ENCODE measurements around the gene RREB1. TPM values are rescaled to one million over a fixed set of nuclear protein-coding genes. Genes with fewer than 3 reads are reported as not detected.

The RREB1 gene
- polyA plus RNA-seq, 1 donor from 2014 or later = not detected

DNA sequence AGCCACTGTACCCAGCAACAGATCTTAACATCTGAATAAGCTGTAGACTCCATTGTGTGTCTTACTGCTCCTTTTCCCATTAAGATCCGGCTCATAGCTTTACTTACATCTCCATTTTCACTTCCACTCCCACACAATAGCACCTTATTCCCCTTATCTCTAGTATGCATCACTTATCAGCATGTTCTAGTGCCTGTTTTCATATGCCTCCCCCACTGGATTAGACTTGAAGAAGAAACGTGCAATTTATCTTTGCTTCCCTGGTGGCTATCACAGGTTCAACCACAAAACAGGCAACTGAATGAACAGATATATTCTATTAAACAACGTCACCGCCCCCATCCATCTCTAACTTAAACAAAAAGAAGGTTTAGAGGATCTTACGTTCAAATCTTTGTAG, 193.2 kb downstream of the RREB1 start:
- no peaks in the 10 kb centered on the region for H4K20me1 ChIP-seq (ENCODE audit: insufficient read depth)
- no peak overlapping the region for H3K4me2 ChIP-seq (ENCODE audit: low read length)
- no peaks in the 10 kb centered on the region for H3K9me3 ChIP-seq (ENCODE audit: low read length)
- H3K79me2 ChIP-seq (replicated peaks; ENCODE audit: insufficient read depth, low read length) = no peaks in the 10 kb centered on the region
- no peak overlapping the region for H3K4me3 ChIP-seq (ENCODE audit: low read length)
- no peaks in the 10 kb centered on the region for H3K9me2 ChIP-seq (ENCODE audit: insufficient read depth, low read length)
- H3K36me3 ChIP-seq (ENCODE audit: insufficient read depth, low read length) = peaks cover 8% of the 10 kb centered on the region
- H3F3A ChIP-seq (ENCODE audit: insufficient read depth, low read length, poor library complexity, severe bottlenecking) = no peaks in the 10 kb centered on the region
- H3K9ac ChIP-seq (ENCODE audit: low read length) = no peak overlapping the region
- no peak overlapping the region for H3K27ac ChIP-seq (ENCODE audit: low read length)
- TF ChIP-seq TAF1 (IDR thresholded peaks at IDR 0.05; ENCODE audit: low read depth) (no peak), POLR2AphosphoS5 (IDR thresholded peaks at IDR 0.05) (no peak), RAD21 (conservative IDR thresholded peaks at IDR 0.05) (no peak), MXI1 (conservative IDR thresholded peaks at IDR 0.05; ENCODE audit: poor library complexity, severe bottlenecking) (no peak), SMC3 (conservative IDR thresholded peaks at IDR 0.05; ENCODE audit: poor library complexity) (no peak), EP300 (conservative IDR thresholded peaks at IDR 0.05; ENCODE audit: poor library complexity, severe bottlenecking) (no peak), EZH2 (IDR thresholded peaks at IDR 0.05; ENCODE audit: borderline replicate concordance, insufficient read depth, low read length, poor library complexity, severe bottlenecking) (no peak)
- TF ChIP-seq, protein P1, sequence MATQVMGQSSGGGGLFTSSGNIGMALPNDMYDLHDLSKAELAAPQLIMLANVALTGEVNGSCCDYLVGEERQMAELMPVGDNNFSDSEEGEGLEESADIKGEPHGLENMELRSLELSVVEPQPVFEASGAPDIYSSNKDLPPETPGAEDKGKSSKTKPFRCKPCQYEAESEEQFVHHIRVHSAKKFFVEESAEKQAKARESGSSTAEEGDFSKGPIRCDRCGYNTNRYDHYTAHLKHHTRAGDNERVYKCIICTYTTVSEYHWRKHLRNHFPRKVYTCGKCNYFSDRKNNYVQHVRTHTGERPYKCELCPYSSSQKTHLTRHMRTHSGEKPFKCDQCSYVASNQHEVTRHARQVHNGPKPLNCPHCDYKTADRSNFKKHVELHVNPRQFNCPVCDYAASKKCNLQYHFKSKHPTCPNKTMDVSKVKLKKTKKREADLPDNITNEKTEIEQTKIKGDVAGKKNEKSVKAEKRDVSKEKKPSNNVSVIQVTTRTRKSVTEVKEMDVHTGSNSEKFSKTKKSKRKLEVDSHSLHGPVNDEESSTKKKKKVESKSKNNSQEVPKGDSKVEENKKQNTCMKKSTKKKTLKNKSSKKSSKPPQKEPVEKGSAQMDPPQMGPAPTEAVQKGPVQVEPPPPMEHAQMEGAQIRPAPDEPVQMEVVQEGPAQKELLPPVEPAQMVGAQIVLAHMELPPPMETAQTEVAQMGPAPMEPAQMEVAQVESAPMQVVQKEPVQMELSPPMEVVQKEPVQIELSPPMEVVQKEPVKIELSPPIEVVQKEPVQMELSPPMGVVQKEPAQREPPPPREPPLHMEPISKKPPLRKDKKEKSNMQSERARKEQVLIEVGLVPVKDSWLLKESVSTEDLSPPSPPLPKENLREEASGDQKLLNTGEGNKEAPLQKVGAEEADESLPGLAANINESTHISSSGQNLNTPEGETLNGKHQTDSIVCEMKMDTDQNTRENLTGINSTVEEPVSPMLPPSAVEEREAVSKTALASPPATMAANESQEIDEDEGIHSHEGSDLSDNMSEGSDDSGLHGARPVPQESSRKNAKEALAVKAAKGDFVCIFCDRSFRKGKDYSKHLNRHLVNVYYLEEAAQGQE (IDR thresholded peaks at IDR 0.05; ENCODE audit: borderline replicate concordance) = no peak
- TF ChIP-seq, protein P2, sequence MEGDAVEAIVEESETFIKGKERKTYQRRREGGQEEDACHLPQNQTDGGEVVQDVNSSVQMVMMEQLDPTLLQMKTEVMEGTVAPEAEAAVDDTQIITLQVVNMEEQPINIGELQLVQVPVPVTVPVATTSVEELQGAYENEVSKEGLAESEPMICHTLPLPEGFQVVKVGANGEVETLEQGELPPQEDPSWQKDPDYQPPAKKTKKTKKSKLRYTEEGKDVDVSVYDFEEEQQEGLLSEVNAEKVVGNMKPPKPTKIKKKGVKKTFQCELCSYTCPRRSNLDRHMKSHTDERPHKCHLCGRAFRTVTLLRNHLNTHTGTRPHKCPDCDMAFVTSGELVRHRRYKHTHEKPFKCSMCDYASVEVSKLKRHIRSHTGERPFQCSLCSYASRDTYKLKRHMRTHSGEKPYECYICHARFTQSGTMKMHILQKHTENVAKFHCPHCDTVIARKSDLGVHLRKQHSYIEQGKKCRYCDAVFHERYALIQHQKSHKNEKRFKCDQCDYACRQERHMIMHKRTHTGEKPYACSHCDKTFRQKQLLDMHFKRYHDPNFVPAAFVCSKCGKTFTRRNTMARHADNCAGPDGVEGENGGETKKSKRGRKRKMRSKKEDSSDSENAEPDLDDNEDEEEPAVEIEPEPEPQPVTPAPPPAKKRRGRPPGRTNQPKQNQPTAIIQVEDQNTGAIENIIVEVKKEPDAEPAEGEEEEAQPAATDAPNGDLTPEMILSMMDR (IDR thresholded peaks at IDR 0.05; ENCODE audit: poor library complexity, severe bottlenecking) = no peak
- H3K27me3 ChIP-seq (ENCODE audit: insufficient read depth, low read depth, low read length) = no peaks in the 10 kb centered on the region
- no peak overlapping the region for H2AFZ ChIP-seq (ENCODE audit: low read depth, low read length)

Small RNA genes within 50 kb of the gene (small RNA-seq; reads per million reads assigned to genes)
- 0 to 1.2 (median 0) reads per million in 3 experiments for gene RF00019

Other genes starting within 250 kb of the RREB1 start
- gene SSR1, start 205.2 kb downstream of the RREB1 start, polyA plus RNA-seq = 40.0 and 53.0 TPM in 2 replicates